A673 (cell line): ENCODE results near the gene SFT2D2.

Experiments used
- EZH2 ChIP-seq: fragments of 200-600 bp; sonication (generic); IDR thresholded peaks from 2 replicates; pipeline ENCODE4 v1.6.1; 2017; ENCODE audit warnings: borderline replicate concordance, low read depth, mild to moderate bottlenecking, mixed read lengths, antibody characterized with exemption, low read length; ENCODE audit not compliant: poor library complexity, severe bottlenecking
- TF ChIP-seq, protein P1 (sequence below): fragments of 300-800, 200-600 bp; sonication (generic); conservative IDR thresholded peaks from 2 replicates; pipeline ENCODE4 v1.5.1; 2017; ENCODE audit warnings: low read depth, mild to moderate bottlenecking, antibody characterized with exemption, low read length, moderate library complexity, mixed read lengths

DNA sequence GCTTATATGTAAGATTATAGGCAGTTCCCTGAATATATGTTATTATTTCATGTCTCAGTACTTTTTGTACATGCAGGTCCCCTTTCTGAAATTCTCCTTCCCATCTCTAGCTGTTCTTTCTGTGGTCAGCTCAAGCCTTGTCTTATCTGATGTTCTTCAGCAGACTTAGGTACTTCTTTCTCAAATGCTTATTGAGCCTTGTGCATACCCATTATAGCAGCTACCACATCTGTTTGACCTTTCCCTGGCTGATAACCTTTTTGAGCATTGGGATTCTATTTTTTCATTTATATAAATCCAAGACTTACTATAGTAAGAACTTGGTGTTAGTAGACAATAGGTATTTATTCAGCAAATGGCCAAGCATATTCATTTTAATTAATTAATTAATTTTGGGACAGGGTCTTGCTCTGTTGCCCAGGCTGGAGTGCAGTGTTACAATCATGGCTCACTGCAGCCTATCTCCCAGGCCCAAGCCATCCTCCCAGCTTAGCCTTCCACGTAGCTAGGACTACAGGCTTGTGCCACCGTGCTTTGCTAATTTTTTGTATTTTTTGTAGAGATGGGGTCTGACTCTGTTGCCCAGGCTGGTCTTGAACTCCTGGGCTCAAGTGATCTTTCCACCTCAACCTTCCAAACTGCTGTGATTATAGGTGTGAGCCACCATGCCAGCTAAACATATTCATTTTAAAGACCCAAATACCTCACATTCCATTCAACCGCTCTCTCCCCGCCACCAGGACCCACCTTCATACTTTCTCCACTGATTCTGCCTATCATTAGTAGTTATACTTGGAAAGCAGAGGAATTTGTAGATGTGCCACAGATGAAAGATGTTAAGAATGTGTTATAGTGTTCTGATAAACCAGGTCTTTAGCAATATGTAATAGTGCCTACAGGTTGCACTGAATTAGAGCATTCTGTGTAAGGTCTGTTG is 30.3 kb upstream of the SFT2D2 start:
- TF ChIP-seq, protein P1, sequence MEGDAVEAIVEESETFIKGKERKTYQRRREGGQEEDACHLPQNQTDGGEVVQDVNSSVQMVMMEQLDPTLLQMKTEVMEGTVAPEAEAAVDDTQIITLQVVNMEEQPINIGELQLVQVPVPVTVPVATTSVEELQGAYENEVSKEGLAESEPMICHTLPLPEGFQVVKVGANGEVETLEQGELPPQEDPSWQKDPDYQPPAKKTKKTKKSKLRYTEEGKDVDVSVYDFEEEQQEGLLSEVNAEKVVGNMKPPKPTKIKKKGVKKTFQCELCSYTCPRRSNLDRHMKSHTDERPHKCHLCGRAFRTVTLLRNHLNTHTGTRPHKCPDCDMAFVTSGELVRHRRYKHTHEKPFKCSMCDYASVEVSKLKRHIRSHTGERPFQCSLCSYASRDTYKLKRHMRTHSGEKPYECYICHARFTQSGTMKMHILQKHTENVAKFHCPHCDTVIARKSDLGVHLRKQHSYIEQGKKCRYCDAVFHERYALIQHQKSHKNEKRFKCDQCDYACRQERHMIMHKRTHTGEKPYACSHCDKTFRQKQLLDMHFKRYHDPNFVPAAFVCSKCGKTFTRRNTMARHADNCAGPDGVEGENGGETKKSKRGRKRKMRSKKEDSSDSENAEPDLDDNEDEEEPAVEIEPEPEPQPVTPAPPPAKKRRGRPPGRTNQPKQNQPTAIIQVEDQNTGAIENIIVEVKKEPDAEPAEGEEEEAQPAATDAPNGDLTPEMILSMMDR = no peak
- TF ChIP-seq EZH2 = no peak
